Measurements from ENCODE around the gene EXOC4. TPM values are rescaled to one million over a fixed set of nuclear protein-coding genes. Genes with fewer than 3 reads are reported as not detected.

The EXOC4 gene
- total RNA-seq, 4 donors from 2014 or later, result 30.7 to 62.4 (median 40.4) TPM

GRCh38 chr7:133676805-133677370 lies 424.0 kb downstream of the EXOC4 start:
- H3K36me3 ChIP-seq, result no peaks in the 10 kb centered on the region
- H3K27me3 ChIP-seq, result no peaks in the 10 kb centered on the region
- 78 to 86% methylated on average over 2 of the region's 2 CpGs for WGBS, 2 donors
- no peak for DNase-seq
- H3K4me1 ChIP-seq, result no peaks in the 10 kb centered on the region
- no peak overlapping the region for H3K4me3 ChIP-seq
- no peaks in the 10 kb centered on the region for H3K9me3 ChIP-seq
- no peak overlapping the region for H3K27ac ChIP-seq
- intact Hi-C loops (cut with DNase I), result no loop called here
- TF ChIP-seq POLR2A (IDR thresholded peaks at IDR 0.05) (no peak), CTCF (IDR thresholded peaks at IDR 0.05) (no peak)

- Histone ChIP-seq H3K36me3 (no peaks in the 10 kb centered on the region), H3K27me3 (no peaks in the 10 kb centered on the region), H3K4me3 (no peak overlapping the region), H3K27ac (no peak overlapping the region), H3K9me3 (no peaks in the 10 kb centered on the region), H3K4me1 (no peaks in the 10 kb centered on the region)
- no peak for TF ChIP-seq POLR2A (IDR thresholded peaks at IDR 0.05)
- no peak for TF ChIP-seq CTCF (IDR thresholded peaks at IDR 0.05)
- no peak for DNase-seq
- intact Hi-C loops (cut with DNase I), result no loop called here
- WGBS, 2 donors, result 86 to 90% methylated on average over 2 of the region's 2 CpGs
These were observed 425.4 kb downstream of the EXOC4 start for GRCh38 chr7:133678137-133678814.

- Histone ChIP-seq H3K27ac (no peak overlapping the region), H3K4me3 (no peak overlapping the region), H3K9me3 (no peaks in the 10 kb centered on the region), H3K36me3 (no peaks in the 10 kb centered on the region), H3K4me1 (no peaks in the 10 kb centered on the region), H3K27me3 (no peaks in the 10 kb centered on the region)
- intact Hi-C loops (cut with DNase I), result no loop called here
- TF ChIP-seq POLR2A (IDR thresholded peaks at IDR 0.05), result no peak
- no peak for TF ChIP-seq CTCF (IDR thresholded peaks at IDR 0.05)
- no peak for DNase-seq
These were observed 427.1 kb downstream of the EXOC4 start for GRCh38 chr7:133679977-133680376.

- Histone ChIP-seq H3K36me3 (no peaks in the 10 kb centered on the region), H3K27me3 (no peaks in the 10 kb centered on the region), H3K27ac (no peak overlapping the region), H3K4me3 (no peak overlapping the region), H3K4me1 (no peaks in the 10 kb centered on the region), H3K9me3 (no peaks in the 10 kb centered on the region)
- intact Hi-C loops (cut with DNase I), result no loop called here
- WGBS, 2 donors, result 95% methylated on average over 3 of the region's 3 CpGs
- TF ChIP-seq CTCF (IDR thresholded peaks at IDR 0.05), result no peak
- TF ChIP-seq POLR2A (IDR thresholded peaks at IDR 0.05), result no peak
- DNase-seq, result no peak
These were observed 428.7 kb downstream of the EXOC4 start for GRCh38 chr7:133681529-133681928.

GRCh38 chr7:133682364-133683181 lies 429.7 kb downstream of the EXOC4 start:
- Histone ChIP-seq H3K27ac (no peak overlapping the region), H3K4me1 (no peaks in the 10 kb centered on the region), H3K36me3 (no peaks in the 10 kb centered on the region), H3K4me3 (no peak overlapping the region), H3K9me3 (no peaks in the 10 kb centered on the region), H3K27me3 (no peaks in the 10 kb centered on the region)
- no peak for TF ChIP-seq POLR2A (IDR thresholded peaks at IDR 0.05)
- no peak for TF ChIP-seq CTCF (IDR thresholded peaks at IDR 0.05)
- intact Hi-C loops (cut with DNase I), result no loop called here
- WGBS, 2 donors, result 72% methylated on average over 9 of the region's 9 CpGs
- DNase-seq, result no peak
